ENCODE measurements around the gene PRKAR1A.

Gene PRKAR1A

GRCh38 chr17:68511671-68512246 is 471 bp upstream of the PRKAR1A start:
- TF ChIP-seq CTCF (IDR thresholded peaks at IDR 0.05; ENCODE audit: low read depth, low read length, poor library complexity, severe bottlenecking) (no peak), EZH2phosphoT487 (IDR thresholded peaks at IDR 0.05; ENCODE audit: borderline replicate concordance, low read length) (no peak)
- peak overlapping the region; percentile 74 for H3K27ac ChIP-seq (ENCODE audit: low read depth, low read length)
- H3K9me3 ChIP-seq (ENCODE audit: control insufficient read depth, insufficient read depth, low read length) = no peaks in the 10 kb centered on the region
- H3K9me2 ChIP-seq (replicated peaks; ENCODE audit: control insufficient read depth, low read length) = no peaks in the 10 kb centered on the region
- peaks cover 38% of the 10 kb centered on the region for H3K4me1 ChIP-seq (ENCODE audit: control insufficient read depth, low read length)
- H4K20me1 ChIP-seq (ENCODE audit: control insufficient read depth, insufficient read depth, low read depth, low read length) = peaks cover 20% of the 10 kb centered on the region
- H3F3A ChIP-seq (ENCODE audit: control insufficient read depth, insufficient read depth) = no peaks in the 10 kb centered on the region
- H3K36me3 ChIP-seq (ENCODE audit: control insufficient read depth, low read length) = peaks cover 43% of the 10 kb centered on the region
- no peaks in the 10 kb centered on the region for H3K27me3 ChIP-seq (ENCODE audit: control insufficient read depth, low read length)
- H3K4me2 ChIP-seq (ENCODE audit: low read length) = peak overlapping the region; percentile 86
- H3K79me2 ChIP-seq (ENCODE audit: control insufficient read depth, low read length) = peaks cover 44% of the 10 kb centered on the region
- peak overlapping the region; percentile 88 for H3K4me3 ChIP-seq (ENCODE audit: low read length)

GRCh38 chr17:68512960-68513474 is 787 bp downstream of the PRKAR1A start:
- Histone ChIP-seq H3K4me3 (ENCODE audit: low read length) (peak overlapping the region; percentile 88), H3K9me2 (replicated peaks; ENCODE audit: control insufficient read depth, low read length) (no peaks in the 10 kb centered on the region), H3K79me2 (ENCODE audit: control insufficient read depth, low read length) (peaks cover 56% of the 10 kb centered on the region), H4K20me1 (ENCODE audit: control insufficient read depth, insufficient read depth, low read depth, low read length) (peaks cover 20% of the 10 kb centered on the region), H3K4me1 (ENCODE audit: control insufficient read depth, low read length) (peaks cover 38% of the 10 kb centered on the region), H3K4me2 (ENCODE audit: low read length) (peak overlapping the region; percentile 86), H3K27ac (ENCODE audit: low read depth, low read length) (peak overlapping the region; percentile 74), H3K27me3 (ENCODE audit: control insufficient read depth, low read length) (no peaks in the 10 kb centered on the region), H3K9me3 (ENCODE audit: control insufficient read depth, insufficient read depth, low read length) (no peaks in the 10 kb centered on the region), H3K36me3 (ENCODE audit: control insufficient read depth, low read length) (peaks cover 56% of the 10 kb centered on the region), H3F3A (ENCODE audit: control insufficient read depth, insufficient read depth) (no peaks in the 10 kb centered on the region)
- no peak for TF ChIP-seq CTCF (IDR thresholded peaks at IDR 0.05; ENCODE audit: low read depth, low read length, poor library complexity, severe bottlenecking)
- TF ChIP-seq EZH2phosphoT487 (IDR thresholded peaks at IDR 0.05; ENCODE audit: borderline replicate concordance, low read length) = no peak

- Histone ChIP-seq H3K4me1 (ENCODE audit: control insufficient read depth, low read length) (peaks cover 38% of the 10 kb centered on the region), H4K20me1 (ENCODE audit: control insufficient read depth, insufficient read depth, low read depth, low read length) (peaks cover 20% of the 10 kb centered on the region), H3K79me2 (ENCODE audit: control insufficient read depth, low read length) (peaks cover 59% of the 10 kb centered on the region), H3K4me2 (ENCODE audit: low read length) (peak overlapping the region; percentile 86), H3K36me3 (ENCODE audit: control insufficient read depth, low read length) (peaks cover 65% of the 10 kb centered on the region), H3K4me3 (ENCODE audit: low read length) (peak overlapping the region; percentile 88), H3F3A (ENCODE audit: control insufficient read depth, insufficient read depth) (no peaks in the 10 kb centered on the region), H3K9me2 (replicated peaks; ENCODE audit: control insufficient read depth, low read length) (no peaks in the 10 kb centered on the region), H3K27me3 (ENCODE audit: control insufficient read depth, low read length) (no peaks in the 10 kb centered on the region), H3K27ac (ENCODE audit: low read depth, low read length) (no peak overlapping the region), H3K9me3 (ENCODE audit: control insufficient read depth, insufficient read depth, low read length) (no peaks in the 10 kb centered on the region)
- no peak for TF ChIP-seq CTCF (IDR thresholded peaks at IDR 0.05; ENCODE audit: low read depth, low read length, poor library complexity, severe bottlenecking)
- TF ChIP-seq EZH2phosphoT487 (IDR thresholded peaks at IDR 0.05; ENCODE audit: borderline replicate concordance, low read length) = no peak
These were observed 1.7 kb downstream of the PRKAR1A start for GRCh38 chr17:68513932-68514331.

Data from DOHH2 (cell line).